ENCODE measurements around the gene HNRNPH3. TPM values are rescaled to one million over a fixed set of nuclear protein-coding genes. Genes with fewer than 3 reads are reported as not detected.
"Not testable (repeated sequence)": the region's sequence is repeated elsewhere in the genome, so short reads cannot be mapped to it uniquely, and the experiment has no call there.

The HNRNPH3 gene
- polyA plus RNA-seq, 3 donors from 2014 or later: 71.7 to 107 (median 85.5) TPM

DNA sequence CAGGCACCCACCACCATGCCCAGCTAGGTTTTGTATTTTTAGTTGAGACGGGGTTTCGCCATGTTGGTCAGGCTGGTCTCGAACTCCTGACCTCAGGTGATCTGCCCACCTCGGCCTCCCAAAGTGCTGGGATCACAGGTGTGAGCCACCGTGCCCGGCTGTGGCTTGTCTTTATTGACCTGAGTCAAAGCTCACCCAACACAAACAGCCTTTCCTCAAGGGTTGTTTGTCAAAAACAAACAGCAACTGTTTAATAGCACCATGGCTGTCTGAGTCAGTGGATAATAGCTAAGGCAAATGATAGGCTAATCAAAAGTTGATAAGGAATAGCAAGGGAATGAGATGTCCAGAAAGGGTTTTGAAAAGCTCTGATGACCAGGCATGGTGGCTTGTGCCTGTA is 16.9 kb upstream of the HNRNPH3 start:
- H3K9me3 Mint-ChIP-seq: peaks cover 8 to 20% (median 12%) of the 10 kb centered on the region in 6 donors
- H3K4me1 Mint-ChIP-seq; H3K27me3 Mint-ChIP-seq (ENCODE audit: low read depth in 3 of 3); DNase-seq; H3K4me3 Mint-ChIP-seq; H3K27ac Mint-ChIP-seq: not testable (repeated sequence)
- H3K36me3 Mint-ChIP-seq: peaks cover 4 to 14% (median 9%) of the 10 kb centered on the region in 3 donors

DNA sequence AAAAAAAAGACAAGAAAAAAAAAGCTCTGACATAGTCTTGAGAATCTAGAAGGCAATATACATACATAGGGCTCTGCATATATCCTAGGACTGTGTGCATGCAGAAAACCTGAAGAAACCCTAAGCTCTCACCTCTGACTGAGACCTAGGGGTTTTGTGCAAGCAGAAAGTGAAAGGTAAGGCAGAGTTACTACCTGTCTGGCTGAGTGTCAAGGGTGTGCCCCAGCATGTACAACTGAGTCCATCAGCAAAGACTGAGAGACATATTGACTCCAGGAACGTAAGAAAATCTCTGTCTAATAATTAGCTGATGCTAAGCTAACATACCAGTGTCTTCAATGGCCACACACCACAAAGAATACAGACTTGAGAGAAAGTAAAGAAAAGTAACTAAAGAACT is 16.3 kb upstream of the HNRNPH3 start:
- peaks cover 8 to 20% (median 12%) of the 10 kb centered on the region in 6 donors for H3K9me3 Mint-ChIP-seq
- H3K27ac Mint-ChIP-seq: no peak overlapping the region
- no peak overlapping the region for H3K4me3 Mint-ChIP-seq
- peaks cover 4 to 14% (median 9%) of the 10 kb centered on the region in 3 donors for H3K36me3 Mint-ChIP-seq
- peaks cover 0 to 4% (median 2%) of the 10 kb centered on the region in 3 donors for H3K27me3 Mint-ChIP-seq (ENCODE audit: low read depth in 3 of 3)
- H3K4me1 Mint-ChIP-seq: peaks cover 0 to 4% of the 10 kb centered on the region in 2 donors
- DNase-seq: no peak

DNA sequence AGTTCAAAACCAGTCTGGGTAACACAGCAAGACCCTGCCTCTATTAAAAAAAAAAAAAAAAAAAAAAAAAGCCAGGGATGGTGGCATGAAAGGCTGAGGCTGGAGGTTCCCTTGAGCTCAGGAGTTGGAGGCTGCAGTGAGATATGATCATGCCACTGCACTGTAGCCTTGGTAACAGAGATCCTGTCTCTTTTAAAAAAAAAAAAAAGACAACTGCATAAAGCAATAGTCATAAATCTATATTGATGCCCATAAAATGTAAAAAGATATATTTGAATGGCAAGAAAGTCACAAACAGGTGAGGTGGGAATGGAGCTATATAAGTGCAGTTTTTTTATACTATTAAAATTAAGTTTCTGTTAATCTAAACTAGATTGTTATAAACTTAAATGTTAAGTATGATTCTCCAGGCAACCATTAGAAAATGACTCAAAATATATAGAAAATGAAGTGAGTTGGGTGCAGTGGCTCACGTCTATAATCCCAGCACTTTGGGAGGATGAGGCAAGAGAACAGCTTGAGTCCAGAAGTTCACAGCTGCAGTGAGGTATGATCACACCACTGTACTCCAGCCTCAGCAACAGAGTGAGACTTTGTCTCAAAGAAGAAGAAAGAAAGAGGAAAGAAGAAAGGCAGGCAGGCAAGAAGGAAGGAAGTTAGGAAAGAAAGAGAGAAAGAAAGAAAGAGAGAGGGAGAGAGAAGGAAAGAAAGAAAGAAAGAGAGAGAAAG is 13.4 kb upstream of the HNRNPH3 start:
- Mint-ChIP-seq H3K4me1 (peaks cover 0 to 4% of the 10 kb centered on the region in 2 donors), H3K27ac (peak overlapping the region in 1 of 6 donors; percentile 29)

DNA sequence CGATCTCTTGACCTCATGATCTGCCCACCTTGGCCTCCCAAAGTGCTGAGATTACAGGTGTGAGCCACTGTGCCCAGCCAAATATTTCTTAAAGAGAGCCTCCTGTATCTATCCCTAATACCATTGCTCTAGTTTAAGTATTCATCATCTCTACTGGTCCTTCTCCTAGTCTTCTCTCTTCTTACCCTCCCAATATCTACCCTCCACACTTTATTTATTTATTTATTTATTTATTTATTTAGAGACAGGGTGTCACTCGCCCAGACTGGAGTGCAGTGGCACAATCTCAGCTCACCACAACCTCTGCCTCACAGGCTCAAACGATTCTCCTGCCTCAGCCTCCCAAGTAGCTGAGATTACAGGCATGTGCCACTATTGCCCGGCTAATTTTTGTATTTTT is 7.5 kb upstream of the HNRNPH3 start:
- H3K9me3 Mint-ChIP-seq; H3K4me1 Mint-ChIP-seq; DNase-seq; H3K27ac Mint-ChIP-seq; H3K27me3 Mint-ChIP-seq (ENCODE audit: low read depth in 3 of 3); H3K4me3 Mint-ChIP-seq; H3K36me3 Mint-ChIP-seq: not testable (repeated sequence)

More for the DNA sequence above, 13.4 kb upstream of the HNRNPH3 start:
- no peak for DNase-seq
- Mint-ChIP-seq H3K27me3 (ENCODE audit: low read depth in 3 of 3) (peaks cover 0 to 4% (median 2%) of the 10 kb centered on the region in 3 donors), H3K9me3 (peaks cover 7 to 20% (median 12%) of the 10 kb centered on the region in 6 donors), H3K36me3 (peaks cover 4 to 14% (median 9%) of the 10 kb centered on the region in 3 donors), H3K4me3 (no peak overlapping the region)

DNA sequence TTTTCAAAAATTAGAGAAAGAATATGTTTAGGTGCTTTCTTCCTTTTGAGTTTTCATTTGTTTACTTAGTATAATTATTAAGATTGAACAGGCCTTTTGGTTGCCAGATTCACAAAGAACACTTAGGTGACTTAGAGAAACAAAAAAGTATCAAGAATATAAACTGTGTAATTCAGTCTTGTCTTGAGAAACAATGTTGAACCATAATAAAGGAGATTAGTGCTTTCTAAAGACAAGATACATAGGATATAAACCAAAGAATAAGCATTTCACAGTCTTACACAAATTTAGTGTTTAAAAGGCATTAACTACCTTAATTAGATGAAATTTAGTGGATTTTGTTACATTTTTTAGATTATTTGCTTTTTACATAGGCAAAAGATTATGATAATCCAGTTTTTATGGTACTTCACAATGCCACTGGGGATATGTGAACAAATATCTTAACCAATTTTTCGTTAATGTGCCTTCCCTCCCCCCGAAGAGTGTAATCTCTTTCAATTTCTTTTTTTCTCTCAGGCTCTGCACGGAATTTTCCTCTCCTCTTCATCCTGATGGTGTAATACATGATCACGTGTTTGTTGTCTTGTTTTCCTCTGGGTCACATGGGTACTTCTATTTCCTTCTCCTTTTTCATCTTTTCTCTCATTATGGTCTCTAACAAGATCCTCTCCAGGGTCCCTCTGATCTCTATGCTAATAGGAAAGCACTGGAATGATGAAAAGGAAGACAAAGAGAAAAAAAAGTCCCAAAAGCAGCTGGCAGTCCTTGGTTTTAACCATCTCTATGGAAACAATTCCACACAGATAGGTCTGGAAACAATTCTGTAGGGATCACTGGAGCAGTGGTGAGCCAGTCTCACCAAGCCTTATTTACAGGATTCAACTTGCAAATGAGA is 3.7 kb upstream of the HNRNPH3 start:
- Mint-ChIP-seq H3K9me3 (peaks cover 0 to 3% (median 0%) of the 10 kb centered on the region in 6 donors), H3K4me1 (peaks cover 14 to 17% of the 10 kb centered on the region in 2 donors), H3K27ac (peak overlapping the region in 1 of 6 donors; percentile 3), H3K4me3 (no peak overlapping the region), H3K27me3 (ENCODE audit: low read depth in 3 of 3) (peaks cover 4 to 18% (median 16%) of the 10 kb centered on the region in 3 donors), H3K36me3 (no peaks in the 10 kb centered on the region)
- DNase-seq: no peak

DNA sequence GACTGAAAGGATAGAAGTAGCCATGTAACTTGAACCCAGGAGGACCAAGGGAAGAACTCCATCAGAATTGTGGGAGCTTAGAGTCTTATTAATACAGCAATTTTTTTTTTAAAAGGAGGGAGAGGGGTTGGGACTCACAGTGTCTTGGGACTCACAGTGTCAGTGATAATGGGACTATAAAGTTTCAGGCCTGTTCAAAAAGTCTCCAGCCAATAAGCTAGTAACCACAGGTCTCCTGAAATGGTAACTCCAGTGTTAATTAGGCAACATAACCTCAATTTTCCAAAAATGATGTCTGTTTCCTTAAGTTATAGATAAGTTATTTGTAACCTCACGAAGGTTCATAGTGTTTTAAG is 2.4 kb upstream of the HNRNPH3 start:
- Mint-ChIP-seq H3K4me1 (peaks cover 27 to 30% of the 10 kb centered on the region in 2 donors), H3K4me3 (peak overlapping the region in 1 of 5 donors; percentile 100)

DNA sequence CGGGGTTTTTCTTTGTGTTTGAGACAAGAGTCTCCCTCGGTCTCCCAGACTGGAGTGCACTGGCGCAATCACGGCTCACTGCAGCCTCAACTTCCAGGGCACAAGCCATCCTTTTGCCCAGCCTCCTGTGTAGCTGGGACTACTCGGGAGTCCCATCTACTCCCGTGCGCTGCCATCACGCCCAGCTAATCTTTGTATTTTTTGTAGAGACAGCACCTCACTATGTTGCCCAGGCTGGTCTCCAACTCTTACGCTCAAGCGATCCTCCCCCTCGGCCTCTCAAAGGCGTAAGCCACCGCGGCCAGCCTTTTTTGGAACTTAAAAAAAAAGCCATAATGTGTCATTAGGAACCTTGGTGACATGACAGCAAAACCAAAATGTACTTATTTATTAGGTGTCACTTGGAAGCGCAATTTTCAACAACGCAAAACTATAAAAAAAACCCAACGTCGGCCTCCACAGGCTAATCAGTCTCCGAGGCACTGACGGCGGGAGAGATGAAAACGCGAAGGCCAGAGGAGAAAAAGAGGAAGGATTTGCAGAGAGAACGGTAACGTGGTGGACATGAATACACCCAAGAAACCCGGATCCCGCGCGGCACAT is 911 bp upstream of the HNRNPH3 start:
- Mint-ChIP-seq H3K4me1 (peaks cover 42 to 45% of the 10 kb centered on the region in 2 donors), H3K4me3 (peak overlapping the region; percentile 98 to 100 (median 100)), H3K27me3 (ENCODE audit: low read depth in 3 of 3) (peaks cover 4 to 18% (median 16%) of the 10 kb centered on the region in 3 donors)

More for the DNA sequence above, 2.4 kb upstream of the HNRNPH3 start:
- peaks cover 4 to 18% (median 16%) of the 10 kb centered on the region in 3 donors for H3K27me3 Mint-ChIP-seq (ENCODE audit: low read depth in 3 of 3)
- H3K36me3 Mint-ChIP-seq: no peaks in the 10 kb centered on the region
- no peak overlapping the region for H3K27ac Mint-ChIP-seq
- DNase-seq: no peak
- H3K9me3 Mint-ChIP-seq: peaks cover 0 to 3% (median 0%) of the 10 kb centered on the region in 6 donors

DNA sequence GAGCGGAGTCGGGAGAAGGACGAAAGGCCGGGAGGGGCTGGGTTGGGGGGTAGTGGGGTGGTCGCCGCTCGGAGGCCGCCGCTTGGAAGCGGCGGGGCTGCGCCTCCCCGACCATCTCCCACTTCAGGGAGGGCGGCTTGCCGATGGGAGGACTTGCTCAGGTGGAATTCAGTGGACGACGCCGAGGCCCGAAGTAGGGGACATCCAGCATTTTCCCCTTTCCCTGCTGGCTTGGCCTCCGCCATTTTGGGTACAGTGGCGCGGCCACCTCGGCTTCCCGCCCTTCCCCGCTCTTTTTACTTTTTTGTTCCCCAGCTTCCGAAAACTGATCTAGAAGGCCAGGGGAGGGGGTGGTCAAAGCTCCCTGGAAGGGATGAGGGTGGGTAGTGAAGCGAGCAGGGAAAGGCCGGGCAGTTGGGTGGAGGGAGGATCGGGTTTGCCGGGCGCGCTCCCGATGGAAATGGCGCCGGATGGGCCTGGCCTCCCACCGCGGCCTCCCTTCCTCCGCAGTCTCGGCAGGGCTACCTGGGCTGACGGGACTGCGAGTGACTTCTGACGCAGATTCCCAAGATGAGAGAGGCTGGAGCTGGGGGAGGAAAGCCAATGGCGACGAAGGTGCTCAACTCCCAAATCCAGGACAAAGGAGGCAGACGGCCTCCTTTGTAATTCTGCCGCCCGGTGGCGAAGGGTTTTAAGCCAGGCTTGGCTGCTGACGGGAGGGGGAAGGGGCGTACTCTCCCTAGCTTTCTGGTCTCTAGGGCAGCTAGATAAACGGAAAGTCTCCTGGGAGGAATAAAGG is 594 bp downstream of the HNRNPH3 start, which contains the start of gene PBLD:
Gene PBLD, minus strand, starts transcription at position 670 of the 799 bp plus-strand sequence. CDS start 26,084 bp downstream, outside the sequence.
- no peaks in the 10 kb centered on the region for H3K9me3 Mint-ChIP-seq
- peak within 1 kb of the TSS; percentile 98 to 100 (median 100) for H3K4me3 Mint-ChIP-seq
- DNase-seq: peak; percentile 54 to 58 (median 54)
- peaks cover 57 to 58% of the 10 kb centered on the region in 2 donors for H3K4me1 Mint-ChIP-seq
- peaks cover 4 to 18% (median 16%) of the 10 kb centered on the region in 3 donors for H3K27me3 Mint-ChIP-seq (ENCODE audit: low read depth in 3 of 3)
- H3K36me3 Mint-ChIP-seq: no peaks in the 10 kb centered on the region
- peak within 1 kb of the TSS; percentile 97 to 99 (median 99) for H3K27ac Mint-ChIP-seq

More for the DNA sequence above, 911 bp upstream of the HNRNPH3 start:
- Mint-ChIP-seq H3K36me3 (no peaks in the 10 kb centered on the region), H3K9me3 (no peaks in the 10 kb centered on the region), H3K27ac (peak overlapping the region; percentile 97 to 99 (median 99))
- DNase-seq: no peak

DNA sequence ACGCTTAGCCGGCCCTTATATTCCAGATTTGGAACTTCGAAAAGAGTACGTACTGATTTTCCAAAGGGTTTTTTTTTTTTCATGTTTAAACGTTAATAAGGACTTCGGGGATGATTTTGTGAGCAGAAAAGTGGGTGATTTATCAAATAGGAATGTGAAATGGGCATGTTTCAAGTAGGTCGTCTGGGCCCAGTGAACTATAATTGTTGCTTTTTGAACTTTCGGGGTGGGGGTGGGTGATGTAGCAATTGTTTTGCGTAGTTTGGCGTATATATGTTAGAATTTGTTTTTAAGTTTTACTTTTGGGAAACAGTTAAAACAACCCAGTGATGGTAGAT is 1.2 kb downstream of the HNRNPH3 start:
- peaks cover 4 to 18% (median 16%) of the 10 kb centered on the region in 3 donors for H3K27me3 Mint-ChIP-seq (ENCODE audit: low read depth in 3 of 3)
- peaks cover 63 to 64% of the 10 kb centered on the region in 2 donors for H3K4me1 Mint-ChIP-seq
- H3K36me3 Mint-ChIP-seq: peaks cover 0 to 4% (median 0%) of the 10 kb centered on the region in 3 donors
- H3K27ac Mint-ChIP-seq: peak overlapping the region; percentile 97 to 99 (median 99)
- H3K9me3 Mint-ChIP-seq: no peaks in the 10 kb centered on the region
- DNase-seq: no peak
- H3K4me3 Mint-ChIP-seq: peak overlapping the region; percentile 98 to 100 (median 100)

DNA sequence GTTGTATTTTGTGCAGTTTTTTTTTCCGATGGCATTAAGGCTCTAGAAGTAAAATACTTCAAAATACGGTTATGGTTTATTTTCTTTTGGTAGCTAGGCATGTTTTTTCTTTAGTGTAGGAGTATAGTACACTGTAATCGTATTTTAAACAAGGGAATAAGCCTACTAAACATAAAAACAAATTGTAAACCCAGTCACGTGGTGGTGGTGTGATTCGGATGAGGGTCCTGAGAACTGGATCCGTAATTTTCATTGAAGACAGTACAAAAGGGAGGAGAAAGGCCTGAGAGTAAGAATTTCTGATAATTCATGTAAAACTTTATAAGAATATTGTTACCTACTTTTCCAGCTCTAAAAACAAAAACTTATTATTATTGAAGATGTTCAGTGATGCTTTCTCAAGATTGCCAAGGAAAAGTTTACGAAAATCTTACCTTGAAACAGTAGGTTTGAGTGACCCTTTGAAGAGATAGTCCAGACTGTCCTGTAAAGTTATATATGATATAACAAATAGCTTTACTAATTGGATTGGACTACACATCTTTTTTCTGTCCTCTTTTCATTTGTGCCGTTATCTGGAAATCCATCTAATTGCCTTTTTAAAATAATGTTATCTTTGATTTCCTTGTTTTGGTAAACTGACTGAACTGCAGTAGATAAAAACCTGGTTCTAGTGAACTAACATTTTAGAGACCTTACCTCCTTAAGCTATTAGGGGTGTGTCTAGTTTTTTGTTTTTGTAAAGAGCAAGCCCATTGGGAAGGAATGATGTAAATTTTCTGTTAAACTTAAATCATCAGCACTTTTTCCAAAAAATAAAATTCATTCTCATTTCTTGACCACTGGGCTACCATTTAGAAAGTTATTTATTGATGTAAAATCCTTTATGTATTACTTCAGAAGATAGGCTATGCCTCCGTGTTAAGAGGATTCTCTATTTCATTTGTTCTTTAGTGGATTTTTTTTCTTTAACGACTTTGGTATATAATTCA is 1.9 kb downstream of the HNRNPH3 start:
- peaks cover 4 to 18% (median 18%) of the 10 kb centered on the region in 3 donors for H3K27me3 Mint-ChIP-seq (ENCODE audit: low read depth in 3 of 3)
- H3K4me3 Mint-ChIP-seq: peak overlapping the region; percentile 98 to 100 (median 100)
- no peaks in the 10 kb centered on the region for H3K9me3 Mint-ChIP-seq
- peak overlapping the region; percentile 97 to 99 (median 99) for H3K27ac Mint-ChIP-seq
- H3K36me3 Mint-ChIP-seq: peaks cover 0 to 8% (median 5%) of the 10 kb centered on the region in 3 donors
- DNase-seq: no peak
- peaks cover 64 to 70% of the 10 kb centered on the region in 2 donors for H3K4me1 Mint-ChIP-seq

DNA sequence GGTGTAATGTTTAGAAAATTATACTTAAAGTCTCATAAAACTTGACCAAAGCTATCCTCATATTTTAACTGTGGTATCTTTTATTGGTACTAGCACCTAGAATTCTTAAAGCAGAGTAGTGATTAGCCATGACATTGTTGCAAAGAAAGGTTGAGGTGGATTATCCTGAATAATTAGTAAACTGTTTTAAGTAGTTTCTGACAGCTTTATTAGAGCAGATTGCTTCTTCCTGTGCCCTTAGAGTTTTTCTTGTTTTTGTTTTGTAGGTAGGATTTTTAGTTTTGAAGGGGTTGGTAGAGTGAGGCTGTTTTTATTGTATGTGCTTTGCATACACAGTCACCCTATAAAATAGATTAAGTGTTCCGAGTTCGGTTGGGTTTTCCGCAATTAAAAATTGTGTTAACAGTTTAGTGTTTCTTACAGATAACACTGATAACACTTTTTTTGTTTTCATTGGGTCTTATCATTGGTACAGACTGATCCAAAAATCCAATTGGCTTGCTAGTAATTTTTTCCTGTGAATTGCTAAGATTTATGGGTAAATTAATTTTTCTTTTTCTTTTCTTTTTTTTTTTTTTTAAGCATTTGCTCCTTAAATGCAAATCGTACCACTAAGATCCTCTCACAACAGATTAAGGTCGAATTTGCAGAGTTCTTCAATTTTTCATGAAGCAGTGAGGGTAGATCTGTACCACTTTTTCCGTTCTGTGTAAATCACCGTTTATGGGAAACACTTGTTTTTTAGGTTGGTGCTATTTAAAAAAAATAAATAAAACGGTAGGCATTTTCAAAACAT is 3.0 kb downstream of the HNRNPH3 start:
- Mint-ChIP-seq H3K27ac (peak overlapping the region; percentile 25 to 99 (median 90)), H3K4me1 (peaks cover 63 to 75% of the 10 kb centered on the region in 2 donors)

More for the DNA sequence above, 3.0 kb downstream of the HNRNPH3 start:
- Mint-ChIP-seq H3K36me3 (peaks cover 0 to 18% (median 15%) of the 10 kb centered on the region in 3 donors), H3K27me3 (ENCODE audit: low read depth in 3 of 3) (peaks cover 4 to 18% (median 16%) of the 10 kb centered on the region in 3 donors), H3K9me3 (no peaks in the 10 kb centered on the region), H3K4me3 (peak overlapping the region; percentile 98 to 100 (median 100))
- DNase-seq: no peak
